ENCODE measurements around the gene GBF1. TPM values are rescaled to one million over a fixed set of nuclear protein-coding genes. Genes with fewer than 3 reads are reported as not detected.

The GBF1 gene
- total RNA-seq, 4 donors from 2014 or later = 32.0 to 54.7 (median 39.4) TPM

GRCh38 chr10:102423372-102423968 lies 178.1 kb downstream of the GBF1 start:
- Histone ChIP-seq H3K27me3 (peaks cover 6% of the 10 kb centered on the region), H3K9me3 (no peaks in the 10 kb centered on the region), H3K27ac (peak overlapping the region in 3 of 4 donors; percentile 89 to 95 (median 89)), H3K4me1 (peaks cover 5 to 44% (median 29%) of the 10 kb centered on the region in 3 donors), H3K4me3 (no peak overlapping the region), H3K36me3 (peaks cover 0 to 24% of the 10 kb centered on the region in 2 donors)
- TF ChIP-seq CTCF (IDR thresholded peaks at IDR 0.05) = no peak
- no peak for TF ChIP-seq POLR2AphosphoS5 (IDR thresholded peaks at IDR 0.05)
- TF ChIP-seq POLR2A (IDR thresholded peaks at IDR 0.05) = no peak
- no peak for TF ChIP-seq EP300 (IDR thresholded peaks at IDR 0.05)
- whole genome bisulfite sequencing, 2 donors (ENCODE audit: low coverage in 1 of 2) = 72 to 88% methylated on average over 2 to 12 of the region's 13 CpGs
- ATAC-seq = no peak

GRCh38 chr10:102424145-102424544 lies 178.8 kb downstream of the GBF1 start:
- H3K4me1 ChIP-seq = peaks cover 5 to 37% (median 24%) of the 10 kb centered on the region in 3 donors
- no peak overlapping the region for H3K4me3 ChIP-seq
- TF ChIP-seq POLR2A (IDR thresholded peaks at IDR 0.05) = no peak
- TF ChIP-seq EP300 (IDR thresholded peaks at IDR 0.05) = no peak
- no peak for TF ChIP-seq POLR2AphosphoS5 (IDR thresholded peaks at IDR 0.05)
- no peak for TF ChIP-seq CTCF (IDR thresholded peaks at IDR 0.05)
- H3K27ac ChIP-seq = no peak overlapping the region
- ATAC-seq = no peak
- no peaks in the 10 kb centered on the region for H3K27me3 ChIP-seq
- H3K9me3 ChIP-seq = no peaks in the 10 kb centered on the region
- WGBS, 2 donors (ENCODE audit: low coverage in 1 of 2) = 69 to 72% methylated on average over 3 to 4 of the region's 9 CpGs
- H3K36me3 ChIP-seq = peaks cover 0 to 24% of the 10 kb centered on the region in 2 donors

- peaks cover 0 to 24% of the 10 kb centered on the region in 2 donors for H3K36me3 ChIP-seq
- peaks cover 3 to 29% (median 17%) of the 10 kb centered on the region in 3 donors for H3K4me1 ChIP-seq
- H3K4me3 ChIP-seq = no peak overlapping the region
- H3K27me3 ChIP-seq = no peaks in the 10 kb centered on the region
- no peak for TF ChIP-seq POLR2AphosphoS5 (IDR thresholded peaks at IDR 0.05)
- TF ChIP-seq POLR2A (IDR thresholded peaks at IDR 0.05) = no peak
- no peak for TF ChIP-seq CTCF (IDR thresholded peaks at IDR 0.05)
- no peak for TF ChIP-seq EP300 (IDR thresholded peaks at IDR 0.05)
- no peak overlapping the region for H3K27ac ChIP-seq
- ATAC-seq = no peak
- WGBS, 2 donors (ENCODE audit: low coverage in 1 of 2) = 100% methylated on average over 2 of the region's 6 CpGs; no CpG with 5 or more reads in 1 of the 2 donors
- no peaks in the 10 kb centered on the region for H3K9me3 ChIP-seq
Measured at GRCh38 chr10:102424916-102425315, 179.6 kb downstream of the GBF1 start.

- Histone ChIP-seq H3K4me1 (peaks cover 0 to 28% (median 13%) of the 10 kb centered on the region in 3 donors), H3K27me3 (no peaks in the 10 kb centered on the region)
Measured at GRCh38 chr10:102425444-102425843, 180.1 kb downstream of the GBF1 start.

More at GRCh38 chr10:102425444-102425843, 180.1 kb downstream of the GBF1 start:
- no peaks in the 10 kb centered on the region for H3K9me3 ChIP-seq
- H3K4me3 ChIP-seq = no peak overlapping the region
- TF ChIP-seq POLR2A (IDR thresholded peaks at IDR 0.05) = no peak
- TF ChIP-seq EP300 (IDR thresholded peaks at IDR 0.05) = no peak
- TF ChIP-seq POLR2AphosphoS5 (IDR thresholded peaks at IDR 0.05) = no peak
- TF ChIP-seq CTCF (IDR thresholded peaks at IDR 0.05) = no peak
- peaks cover 0 to 24% of the 10 kb centered on the region in 2 donors for H3K36me3 ChIP-seq
- no peak overlapping the region for H3K27ac ChIP-seq
- ATAC-seq = no peak
- WGBS, 2 donors (ENCODE audit: low coverage in 1 of 2) = 45 to 57% methylated on average over 1 of the region's 1 CpG

All from gastroesophageal sphincter (tissue), 4 donors.